ENCODE measurements around the gene TXNL4A. TPM values are rescaled to one million over a fixed set of nuclear protein-coding genes. Genes with fewer than 3 reads are reported as not detected.

Gene TXNL4A
- polyA plus RNA-seq, 1 experiment: 131 TPM

DNA sequence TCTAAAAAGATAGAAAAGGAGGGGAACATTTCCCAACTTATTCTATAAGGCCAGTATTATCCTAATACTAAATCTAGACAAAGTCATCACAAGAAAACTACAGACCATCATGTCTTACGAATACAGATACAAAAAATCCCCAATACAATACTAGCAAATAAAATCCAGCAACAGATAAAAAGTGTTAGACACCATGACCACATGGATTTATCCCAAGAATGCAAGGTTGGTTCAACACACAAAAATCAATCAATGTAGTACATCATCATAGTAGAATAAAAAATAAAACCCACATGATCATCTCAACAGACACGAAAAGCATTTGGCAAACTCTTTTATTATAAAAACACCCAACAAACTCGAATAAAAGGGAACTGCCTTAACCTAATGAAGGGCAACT is 55.5 kb downstream of the TXNL4A start:
- no peaks in the 10 kb centered on the region for H3K27me3 ChIP-seq (ENCODE audit: control insufficient read depth, insufficient read depth, low read length)
- peaks cover 49% of the 10 kb centered on the region for H3K9me3 ChIP-seq (ENCODE audit: control insufficient read depth, insufficient read depth, low read length)
- no peak for DNase-seq (ENCODE audit: low read depth, low spot score)
- TF ChIP-seq, protein P1, sequence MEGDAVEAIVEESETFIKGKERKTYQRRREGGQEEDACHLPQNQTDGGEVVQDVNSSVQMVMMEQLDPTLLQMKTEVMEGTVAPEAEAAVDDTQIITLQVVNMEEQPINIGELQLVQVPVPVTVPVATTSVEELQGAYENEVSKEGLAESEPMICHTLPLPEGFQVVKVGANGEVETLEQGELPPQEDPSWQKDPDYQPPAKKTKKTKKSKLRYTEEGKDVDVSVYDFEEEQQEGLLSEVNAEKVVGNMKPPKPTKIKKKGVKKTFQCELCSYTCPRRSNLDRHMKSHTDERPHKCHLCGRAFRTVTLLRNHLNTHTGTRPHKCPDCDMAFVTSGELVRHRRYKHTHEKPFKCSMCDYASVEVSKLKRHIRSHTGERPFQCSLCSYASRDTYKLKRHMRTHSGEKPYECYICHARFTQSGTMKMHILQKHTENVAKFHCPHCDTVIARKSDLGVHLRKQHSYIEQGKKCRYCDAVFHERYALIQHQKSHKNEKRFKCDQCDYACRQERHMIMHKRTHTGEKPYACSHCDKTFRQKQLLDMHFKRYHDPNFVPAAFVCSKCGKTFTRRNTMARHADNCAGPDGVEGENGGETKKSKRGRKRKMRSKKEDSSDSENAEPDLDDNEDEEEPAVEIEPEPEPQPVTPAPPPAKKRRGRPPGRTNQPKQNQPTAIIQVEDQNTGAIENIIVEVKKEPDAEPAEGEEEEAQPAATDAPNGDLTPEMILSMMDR (IDR thresholded peaks at IDR 0.05; ENCODE audit: low read depth, low read length): no peak
- H3K27ac ChIP-seq (ENCODE audit: low read depth, low read length): no peak overlapping the region
- ChIA-PET POLR2A (no interaction called here), CTCF (no interaction called here)
- H3K4me3 ChIP-seq (ENCODE audit: low read depth, low read length): no peak overlapping the region

DNA sequence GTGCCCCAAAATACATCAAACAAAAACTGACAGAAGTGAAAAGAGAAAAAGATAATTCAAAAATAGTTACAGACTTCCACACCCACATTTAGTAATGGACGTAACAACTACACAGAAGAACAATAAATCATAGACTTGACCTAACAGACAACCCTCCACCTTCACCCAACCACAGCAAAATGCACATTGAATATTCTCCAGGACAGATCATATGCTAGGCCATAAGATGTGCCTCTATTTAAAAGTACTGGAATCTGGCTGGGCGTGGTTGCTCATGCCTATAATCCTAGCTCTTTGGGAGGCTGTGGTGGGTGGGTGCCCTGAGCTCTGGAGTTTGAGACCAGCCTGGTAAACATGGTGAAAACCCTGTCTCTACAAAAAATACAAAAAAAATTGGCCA is 56.9 kb downstream of the TXNL4A start:
- Histone ChIP-seq H3K9me3 (ENCODE audit: control insufficient read depth, insufficient read depth, low read length) (peaks cover 43% of the 10 kb centered on the region), H3K27ac (ENCODE audit: low read depth, low read length) (no peak overlapping the region), H3K4me3 (ENCODE audit: low read depth, low read length) (no peak overlapping the region), H3K27me3 (ENCODE audit: control insufficient read depth, insufficient read depth, low read length) (no peaks in the 10 kb centered on the region)
- no peak for DNase-seq (ENCODE audit: low read depth, low spot score)
- CTCF ChIA-PET: no interaction called here
- POLR2A ChIA-PET: no interaction called here
- TF ChIP-seq, protein P1 (IDR thresholded peaks at IDR 0.05; ENCODE audit: low read depth, low read length): no peak

DNA sequence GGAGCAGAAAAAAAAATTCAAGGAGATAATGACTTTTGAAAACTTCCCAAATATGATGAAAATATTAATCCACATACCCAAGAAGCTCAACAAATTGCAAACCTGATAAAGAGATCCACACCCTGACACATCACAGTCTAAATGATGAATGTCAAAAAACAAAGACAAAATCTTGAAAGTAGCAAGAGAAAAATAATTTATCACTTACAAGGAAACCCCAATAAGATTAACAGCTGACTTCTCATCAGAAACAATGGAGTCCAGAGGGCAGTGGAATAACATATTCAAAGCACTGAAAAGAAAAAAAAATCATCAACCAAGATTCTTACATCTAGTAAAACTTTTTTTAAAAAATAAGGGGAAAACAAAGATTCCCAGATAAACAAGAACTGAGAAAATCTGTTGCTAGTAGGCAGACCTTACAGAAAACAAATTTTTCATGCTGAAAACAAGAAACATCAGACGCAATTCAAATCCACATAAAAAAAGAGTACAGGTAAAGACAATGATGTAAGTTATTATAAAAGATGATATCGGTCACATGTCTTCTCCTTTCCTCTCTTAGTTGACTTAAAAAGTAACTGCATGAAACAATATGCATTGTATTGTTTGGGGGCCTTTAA is 58.2 kb downstream of the TXNL4A start:
- H3K27ac ChIP-seq (ENCODE audit: low read depth, low read length): no peak overlapping the region
- H3K27me3 ChIP-seq (ENCODE audit: control insufficient read depth, insufficient read depth, low read length): no peaks in the 10 kb centered on the region
- DNase-seq (ENCODE audit: low read depth, low spot score): no peak
- TF ChIP-seq, protein P1 (IDR thresholded peaks at IDR 0.05; ENCODE audit: low read depth, low read length): no peak
- H3K4me3 ChIP-seq (ENCODE audit: low read depth, low read length): no peak overlapping the region
- ChIA-PET CTCF (no interaction called here), POLR2A (no interaction called here)
- peaks cover 33% of the 10 kb centered on the region for H3K9me3 ChIP-seq (ENCODE audit: control insufficient read depth, insufficient read depth, low read length)

DNA sequence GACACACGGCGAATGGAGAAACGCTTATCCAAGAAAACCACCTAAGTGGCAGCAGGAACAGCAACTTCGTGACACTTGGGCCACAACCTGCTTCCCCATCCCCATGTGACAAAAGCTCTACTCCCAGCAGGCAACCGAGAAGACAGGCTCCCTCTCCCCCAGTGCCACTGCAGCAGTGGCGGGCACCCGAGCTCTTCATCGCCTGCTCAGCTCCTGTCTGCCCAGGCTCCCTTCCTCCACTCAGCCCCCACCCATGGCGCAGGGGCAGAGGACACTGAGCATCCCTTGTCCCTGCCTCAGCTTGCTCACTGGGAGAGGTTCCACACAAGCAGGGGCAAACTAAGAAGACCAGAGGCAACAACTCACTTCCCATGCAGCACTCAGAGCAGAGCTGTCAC is 59.8 kb downstream of the TXNL4A start:
- no peak overlapping the region for H3K4me3 ChIP-seq (ENCODE audit: low read depth, low read length)
- TF ChIP-seq, protein P1 (IDR thresholded peaks at IDR 0.05; ENCODE audit: low read depth, low read length): no peak
- no peak overlapping the region for H3K27ac ChIP-seq (ENCODE audit: low read depth, low read length)
- no peaks in the 10 kb centered on the region for H3K27me3 ChIP-seq (ENCODE audit: control insufficient read depth, insufficient read depth, low read length)
- peaks cover 35% of the 10 kb centered on the region for H3K9me3 ChIP-seq (ENCODE audit: control insufficient read depth, insufficient read depth, low read length)
- DNase-seq (ENCODE audit: low read depth, low spot score): no peak
- CTCF ChIA-PET: no interaction called here
- POLR2A ChIA-PET: no interaction called here

DNA sequence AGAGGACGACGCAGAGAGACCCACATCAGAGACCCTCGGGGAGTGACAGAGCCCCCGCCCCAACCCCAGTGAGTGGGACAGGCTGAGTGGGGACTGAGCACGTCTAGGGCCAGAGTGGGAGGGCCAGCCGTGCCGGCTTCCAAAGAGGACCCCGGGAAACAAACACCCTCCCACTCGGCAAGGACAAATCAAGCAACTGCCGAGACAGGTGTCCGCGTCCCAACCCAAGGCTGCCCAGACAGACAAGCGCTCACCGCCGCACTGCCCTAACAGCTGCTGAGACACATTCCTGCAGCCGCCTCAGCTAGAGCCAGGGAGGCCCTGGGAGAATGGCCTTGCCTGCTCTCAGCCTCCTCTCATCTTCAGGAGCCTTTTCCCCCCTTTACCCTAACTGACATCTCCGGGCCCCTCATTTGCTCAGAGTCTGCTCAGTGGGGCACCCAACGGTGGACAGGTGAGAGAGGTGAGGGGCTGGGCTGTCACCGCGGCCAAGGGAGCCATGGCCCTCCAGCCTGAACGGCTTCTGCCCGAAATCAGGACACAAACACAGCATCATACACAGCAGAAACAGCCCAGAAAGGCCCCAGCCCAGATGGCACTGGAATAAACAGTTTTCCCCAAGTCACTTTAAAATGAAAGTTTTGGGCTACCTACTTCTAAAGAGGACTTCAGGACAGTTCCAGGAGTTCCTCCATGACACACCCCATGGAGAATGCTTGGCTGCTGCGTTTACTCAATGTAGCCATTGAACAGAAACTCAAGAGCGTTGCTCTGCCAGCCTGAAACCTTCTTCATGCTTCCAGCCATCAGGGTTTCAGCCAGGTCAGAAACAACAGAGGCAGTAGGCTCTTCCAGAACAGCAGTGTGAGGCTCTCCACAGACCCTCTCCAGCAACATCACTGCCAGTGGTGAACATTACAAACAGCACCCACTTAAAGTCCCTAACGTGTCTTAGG is 60.5 kb downstream of the TXNL4A start:
- CTCF ChIA-PET: no interaction called here
- Histone ChIP-seq H3K27ac (ENCODE audit: low read depth, low read length) (no peak overlapping the region), H3K27me3 (ENCODE audit: control insufficient read depth, insufficient read depth, low read length) (no peaks in the 10 kb centered on the region), H3K9me3 (ENCODE audit: control insufficient read depth, insufficient read depth, low read length) (peaks cover 35% of the 10 kb centered on the region), H3K4me3 (ENCODE audit: low read depth, low read length) (no peak overlapping the region)
- TF ChIP-seq, protein P1 (IDR thresholded peaks at IDR 0.05; ENCODE audit: low read depth, low read length): no peak
- POLR2A ChIA-PET: no interaction called here
- DNase-seq (ENCODE audit: low read depth, low spot score): no peak
